ENCODE results near the gene IP6K3.

The IP6K3 gene

GRCh38 chr6:33686981-33687975 is 59.4 kb downstream of the IP6K3 start:
- DNase-seq = no peak

GRCh38 chr6:33686225-33686924 is 60.3 kb downstream of the IP6K3 start:
- DNase-seq = no peak

GRCh38 chr6:33685411-33686224 is 61.1 kb downstream of the IP6K3 start:
- DNase-seq = no peak

GRCh38 chr6:33684983-33685382 is 61.7 kb downstream of the IP6K3 start:
- no peak for DNase-seq

- no peak for DNase-seq
Measured at GRCh38 chr6:33684428-33684896, 62.2 kb downstream of the IP6K3 start.

GRCh38 chr6:33683576-33684427 is 62.9 kb downstream of the IP6K3 start:
- no peak for DNase-seq

- DNase-seq = no peak
Measured at GRCh38 chr6:33683051-33683571, 63.6 kb downstream of the IP6K3 start.

- no peak for DNase-seq
Measured at GRCh38 chr6:33682341-33682740, 64.4 kb downstream of the IP6K3 start.

GRCh38 chr6:33679761-33680160 is 66.9 kb downstream of the IP6K3 start:
- no peak for DNase-seq

GRCh38 chr6:33678932-33679490 is 67.7 kb downstream of the IP6K3 start:
- DNase-seq = no peak

GRCh38 chr6:33678233-33678931 is 68.3 kb downstream of the IP6K3 start:
- no peak for DNase-seq

- no peak for DNase-seq
Measured at GRCh38 chr6:33677689-33678088, 69.0 kb downstream of the IP6K3 start.

- peak; percentile 61 for DNase-seq
Measured at GRCh38 chr6:33677143-33677660, 69.5 kb downstream of the IP6K3 start.

GRCh38 chr6:33676416-33677142 is 70.1 kb downstream of the IP6K3 start:
- DNase-seq = no peak

- no peak for DNase-seq
Measured at GRCh38 chr6:33675968-33676367, 70.7 kb downstream of the IP6K3 start.

GRCh38 chr6:33673851-33674250 is 72.9 kb downstream of the IP6K3 start:
- no peak for DNase-seq

- peak; percentile 90 for DNase-seq
Measured at GRCh38 chr6:33672808-33673207, 73.9 kb downstream of the IP6K3 start.

GRCh38 chr6:33671744-33672072 is 75.0 kb downstream of the IP6K3 start:
- DNase-seq = no peak

Data from fibroblast of skin of right quadriceps (primary cell).